ENCODE measurements around the gene MRPL33.

The MRPL33 gene

GRCh38 chr2:27771548-27772335, at the start of gene MRPL33:
TSS of gene MRPL33 (plus strand) at chr2:27771719. CDS start at chr2:27771778, 59 bp downstream.
- DNase-seq: peak; percentile 96

- peak; percentile 50 for DNase-seq
Measured at GRCh38 chr2:27721884-27722485, 49.5 kb upstream of the MRPL33 start.

- DNase-seq: peak; percentile 67
Measured at GRCh38 chr2:27723372-27724144, 48.0 kb upstream of the MRPL33 start.

GRCh38 chr2:27724191-27724590, 47.3 kb upstream of the MRPL33 start:
- DNase-seq: peak; percentile 53

DNA sequence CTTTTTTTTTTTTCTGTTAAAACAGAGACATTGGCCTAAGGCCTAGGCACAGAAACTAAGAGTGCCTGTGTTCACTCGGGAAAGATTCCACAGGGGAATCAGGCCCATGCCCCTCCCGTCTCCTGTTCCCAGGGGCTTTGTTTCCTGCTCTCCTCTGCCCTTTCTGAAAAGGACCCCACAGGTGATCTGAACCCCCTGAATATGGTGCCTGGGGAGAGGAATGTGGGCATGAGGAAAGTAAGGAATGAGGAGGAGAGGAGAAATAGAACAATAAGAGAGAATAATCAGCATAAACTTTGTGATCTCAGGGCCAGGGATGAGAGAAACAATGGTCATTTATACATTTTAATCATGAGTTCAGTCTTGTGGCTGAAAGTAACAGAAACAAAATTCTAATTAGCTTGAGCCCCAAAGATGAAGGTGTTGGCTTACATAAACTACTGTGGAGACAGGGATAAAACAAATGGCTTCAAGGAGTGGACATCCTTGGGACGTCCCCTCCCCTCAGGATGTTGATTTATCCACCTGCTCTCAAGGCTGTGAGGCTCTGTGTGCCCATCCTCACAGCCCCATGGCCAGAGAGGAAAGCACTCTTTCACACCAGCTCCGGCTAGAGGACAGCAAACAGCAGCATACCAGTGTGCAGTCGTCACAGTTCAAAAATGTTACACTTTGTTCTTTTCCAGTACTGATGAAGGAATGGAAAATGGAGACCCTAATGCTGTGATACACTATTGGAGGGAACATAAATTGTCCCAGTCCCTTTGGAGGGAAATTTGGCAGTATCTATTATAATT, 46.4 kb upstream of the MRPL33 start:
- peak; percentile 13 for DNase-seq

GRCh38 chr2:27727257-27727656, 44.3 kb upstream of the MRPL33 start:
- peak; percentile 28 for DNase-seq

- peak; percentile 47 for DNase-seq
Measured at GRCh38 chr2:27728081-27728858, 43.2 kb upstream of the MRPL33 start.

DNA sequence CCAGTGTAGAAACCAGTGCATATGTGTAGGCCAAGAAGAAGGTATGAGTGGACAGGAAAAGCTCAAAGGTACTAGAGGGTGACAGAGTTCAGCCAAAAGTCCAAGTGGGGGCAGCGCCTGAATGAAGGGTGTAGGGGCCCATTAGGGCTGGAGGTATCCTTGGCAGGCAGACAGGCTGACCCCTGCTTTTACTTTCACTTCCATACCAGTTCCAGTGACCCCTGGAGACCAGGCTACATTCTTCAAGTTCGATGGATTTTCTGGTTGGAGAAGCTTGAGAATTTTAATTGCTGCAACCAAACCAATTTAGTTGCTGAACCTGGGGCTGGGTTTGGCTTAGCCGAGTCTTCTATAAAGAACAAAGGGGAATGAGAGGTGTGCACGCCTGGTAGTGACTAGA, 42.3 kb upstream of the MRPL33 start:
- DNase-seq: peak; percentile 26

DNA sequence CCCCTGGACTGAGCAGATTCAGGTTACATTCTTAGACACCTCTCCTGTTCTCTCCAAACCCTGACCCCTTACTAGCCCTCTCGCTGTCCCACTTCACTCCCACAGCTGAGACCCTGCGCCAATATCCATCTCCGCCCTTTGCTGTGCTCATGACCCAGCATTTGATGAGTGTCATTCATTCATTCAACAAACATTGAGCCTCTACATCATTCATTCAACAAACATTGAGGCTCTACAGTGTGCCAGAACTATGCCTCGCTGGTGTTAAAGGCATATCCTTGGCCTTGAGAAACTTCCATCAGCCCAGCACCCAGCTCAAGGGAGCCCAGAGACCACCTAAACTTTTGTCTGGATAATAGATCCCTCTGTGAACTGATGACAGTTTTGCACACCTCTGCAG, 41.9 kb upstream of the MRPL33 start:
- peak; percentile 38 for DNase-seq

DNA sequence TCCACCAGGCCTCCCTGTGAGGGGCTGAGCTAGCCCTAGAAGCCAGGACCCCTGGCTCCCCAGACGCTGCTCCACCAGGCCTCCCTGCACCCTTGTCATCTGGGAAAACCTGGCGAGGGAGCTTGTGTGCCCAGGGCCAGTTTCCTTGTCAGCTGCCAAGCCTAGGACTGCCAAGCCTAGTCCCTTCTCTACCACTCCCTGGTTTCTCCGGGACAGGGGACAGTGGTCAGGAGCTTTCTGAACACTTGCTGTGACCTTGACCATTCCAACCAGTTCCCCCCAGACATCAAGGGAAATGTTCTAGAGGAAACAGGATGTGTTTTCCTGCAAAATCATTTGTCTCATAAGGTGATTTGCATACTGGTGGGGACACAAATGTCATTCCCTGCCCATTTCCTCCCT, 41.3 kb upstream of the MRPL33 start:
- peak; percentile 50 for DNase-seq

DNA sequence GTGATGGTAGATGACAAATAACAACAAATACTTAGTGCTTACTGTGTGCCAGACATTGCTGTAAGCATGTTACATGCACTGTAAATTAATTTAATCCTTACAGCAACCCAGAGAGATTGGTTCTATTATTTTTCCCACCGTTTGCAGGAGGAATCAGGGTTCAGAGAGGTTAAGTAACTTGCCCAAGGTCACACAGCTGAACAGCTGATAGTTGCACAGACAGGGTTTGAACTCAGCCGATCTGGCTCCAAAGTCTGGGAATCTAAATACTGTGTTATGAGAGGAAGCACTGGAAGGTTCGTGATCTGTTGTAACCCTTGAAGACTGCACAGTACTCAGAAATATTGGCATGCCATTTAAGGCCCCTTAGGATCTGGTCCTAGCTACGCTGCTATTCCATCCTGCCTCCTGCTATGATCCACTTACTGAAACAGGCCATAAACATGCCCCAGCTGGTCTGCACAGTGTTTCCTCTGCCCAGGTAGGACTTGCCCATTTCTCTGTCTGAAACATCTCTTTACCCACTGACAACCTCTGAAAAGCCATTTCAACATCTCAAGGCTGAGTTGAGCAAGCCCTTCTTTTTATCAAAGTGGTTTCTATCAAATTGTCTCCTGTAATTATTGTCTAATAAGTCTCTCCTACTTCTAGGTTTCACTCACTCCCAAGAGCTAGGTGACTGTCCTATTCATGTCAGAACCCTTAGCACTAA, 40.4 kb upstream of the MRPL33 start:
- peak; percentile 33 for DNase-seq

GRCh38 chr2:27734305-27734704, 37.2 kb upstream of the MRPL33 start:
- DNase-seq: no peak

- DNase-seq: peak; percentile 87
Measured at GRCh38 chr2:27735263-27735904, 36.1 kb upstream of the MRPL33 start.

DNA sequence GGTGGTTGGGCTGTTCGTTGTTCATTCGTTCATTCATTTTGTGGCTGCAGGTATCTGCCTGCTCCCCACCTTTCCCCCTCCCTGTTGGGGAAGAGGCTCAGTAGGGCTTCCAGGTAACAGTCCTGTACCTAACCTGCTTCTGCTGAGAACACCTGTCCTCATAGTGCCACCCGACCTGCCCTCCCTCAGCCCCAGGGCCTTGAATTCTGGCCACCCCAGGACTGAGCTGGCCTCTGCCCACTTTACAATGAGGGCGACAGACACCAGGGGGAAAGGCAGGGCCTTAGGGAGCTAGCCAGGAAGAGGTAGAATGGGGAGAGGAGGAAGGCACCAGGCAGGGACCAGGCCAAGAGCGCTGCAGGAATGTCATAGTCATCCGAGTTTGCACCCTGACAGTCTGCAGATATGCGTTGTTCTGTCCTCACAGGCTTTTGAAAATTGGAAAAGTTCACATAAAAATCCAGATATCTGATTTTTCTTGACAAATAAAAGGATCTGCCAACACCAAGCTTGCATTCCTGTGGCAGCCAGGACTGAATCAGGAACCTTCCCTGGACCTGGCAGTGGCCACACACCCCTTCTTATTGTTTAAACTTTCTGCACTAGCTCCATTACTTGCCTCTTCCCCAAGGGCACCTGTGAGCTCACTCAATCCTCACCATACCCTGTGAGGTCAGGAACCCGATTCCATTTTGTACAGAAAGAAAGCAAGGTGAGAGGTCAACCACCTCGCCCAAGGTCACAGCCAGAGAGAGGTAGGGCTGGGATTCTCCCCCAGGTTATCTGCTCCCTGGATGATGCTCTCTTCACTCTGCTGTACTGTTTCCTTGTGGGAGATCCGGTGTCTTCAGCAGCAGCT, 35.3 kb upstream of the MRPL33 start:
- DNase-seq: peak; percentile 52

- DNase-seq: no peak
Measured at GRCh38 chr2:27736890-27737204, 34.7 kb upstream of the MRPL33 start.

- no peak for DNase-seq
Measured at GRCh38 chr2:27737676-27738348, 33.7 kb upstream of the MRPL33 start.

GRCh38 chr2:27738349-27739057, 33.0 kb upstream of the MRPL33 start:
- DNase-seq: peak; percentile 33

GRCh38 chr2:27739058-27739373, 32.5 kb upstream of the MRPL33 start:
- no peak for DNase-seq

GRCh38 chr2:27741673-27742072, 29.8 kb upstream of the MRPL33 start:
- DNase-seq: peak; percentile 30

Measured in activated CD8-positive, alpha-beta memory T cell treated with anti-CD3 and anti-CD28 coated beads for 24 hours (primary cell).